HepG2 (cell line): ENCODE data around the gene MAP2K7. TPM values are rescaled to one million over a fixed set of nuclear protein-coding genes. Genes with fewer than 3 reads are reported as not detected.
A peak's percentile ranks its signal among the peaks of the same experiment; 100 is the strongest.

Experiments used
- ARHGAP35 ChIP-seq: sonication (generic); formaldehyde crosslinking; IDR thresholded peaks from 2 replicates; pipeline ENCODE4 v1.9.0; 2022; ENCODE audit warnings: mild to moderate bottlenecking, inconsistent platforms, moderate library complexity, missing genetic modification reagents, borderline replicate concordance
- BCL6 ChIP-seq: IDR thresholded peaks from 2 replicates; pipeline ENCODE4 v1.6.1; 2016; ENCODE audit warnings: missing genetic modification reagents, missing compliant biosample characterization
- CREB1 ChIP-seq, 2 experiments: fragments of 450-650 bp in 1 of 2; IDR thresholded peaks; 2 replicates each; pipeline ENCODE4 v1.6.1; 2016 to 2017; ENCODE audit warnings: control low read depth in 1 of 2, mild to moderate bottlenecking in 1 of 2, missing compliant biosample characterization in 1 of 2, missing genetic modification characterization in 1 of 2
- ETV6 ChIP-seq: sonication (generic); formaldehyde crosslinking; conservative IDR thresholded peaks from 2 replicates; pipeline ENCODE4 v1.4.0; 2020; ENCODE audit warnings: missing genetic modification reagents
- KAT8 ChIP-seq: IDR thresholded peaks from 2 replicates; pipeline ENCODE4 v1.6.1; 2016; ENCODE audit warnings: missing genetic modification reagents, missing compliant biosample characterization
- PHF8 ChIP-seq: sonication (generic); formaldehyde crosslinking; IDR thresholded peaks from 2 replicates; pipeline ENCODE4 v1.5.0; 2020; ENCODE audit warnings: missing genetic modification reagents
- RBFOX2 ChIP-seq: fragments of 200-400 bp; formaldehyde crosslinking; IDR thresholded peaks from 2 replicates; pipeline ENCODE4 v1.6.1; 2017; ENCODE audit warnings: low read depth, mild to moderate bottlenecking, low read length
- RFXAP ChIP-seq: sonication (generic); formaldehyde crosslinking; IDR thresholded peaks from 2 replicates; pipeline ENCODE4 v1.4.0; 2020; ENCODE audit warnings: missing genetic modification reagents, borderline replicate concordance
- TBX2 ChIP-seq: sonication (generic); formaldehyde crosslinking; IDR thresholded peaks from 2 replicates; pipeline ENCODE4 v1.5.0; 2020; ENCODE audit warnings: missing genetic modification reagents, mild to moderate bottlenecking, borderline replicate concordance
- U2AF1 ChIP-seq: fragments of 200-400 bp; formaldehyde crosslinking; optimal IDR thresholded peaks from 2 replicates; pipeline ENCODE3; 2017; ENCODE audit warnings: mild to moderate bottlenecking, low read depth, low read length
- ZNF34 ChIP-seq: sonication (generic); formaldehyde crosslinking; IDR thresholded peaks from 2 replicates; pipeline ENCODE4 v1.4.0; 2020; ENCODE audit warnings: mild to moderate bottlenecking, missing genetic modification reagents, borderline replicate concordance
- polyA plus RNA-seq, 8 experiments: library from polyadenylated mRNA; depleted of rRNA in 3 of 8; stranded (reverse) in 7 of 8; unstranded in 1 of 8; fragments of >200 nt; fragmentation: Illumina TruSeq in 4 of 8; extraction: Trizol in 4 of 8; gene quantifications; 2 replicates each; pipeline versions ENCODE4 v1.2.1 to v1.2.3, GENCODE V29; 2011 to 2016; ENCODE audit warnings: low read depth in 4 of 8, missing spikeins in 1 of 8, mixed read lengths in 1 of 8; ENCODE audit not compliant: insufficient read depth in 1 of 8
- total RNA-seq, 5 experiments: library from RNA; depleted of rRNA; stranded (reverse); fragments of >200 nt; fragmentation: Illumina TruSeq; extraction: Trizol; gene quantifications; 2 replicates each; pipeline ENCODE4 v1.2.3, GENCODE V29; 2016; ENCODE audit warnings: low read depth in 1 of 5
- TF ChIP-seq, protein P1 (sequence below): sonication (generic); formaldehyde crosslinking; IDR thresholded peaks from 2 replicates; pipeline ENCODE4 v1.4.0; 2020; ENCODE audit warnings: mild to moderate bottlenecking, low read depth, missing genetic modification reagents
- TF ChIP-seq, protein P2 (sequence below): sonication (generic); formaldehyde crosslinking; IDR thresholded peaks from 2 replicates; pipeline ENCODE4 v1.8.1; 2023; ENCODE audit warnings: mild to moderate bottlenecking, missing genetic modification reagents
- TF ChIP-seq, protein P3 (sequence below): sonication (generic); formaldehyde crosslinking; IDR thresholded peaks from 2 replicates; pipeline ENCODE4 v1.8.0; 2023; ENCODE audit warnings: mild to moderate bottlenecking, missing genetic modification reagents

The MAP2K7 gene
- total and polyA plus RNA-seq, 2 of the 13 experiments (the other 11 are each of a cell fraction or from before 2014, with no cell fraction given) = 9.0 to 10.8 TPM

DNA sequence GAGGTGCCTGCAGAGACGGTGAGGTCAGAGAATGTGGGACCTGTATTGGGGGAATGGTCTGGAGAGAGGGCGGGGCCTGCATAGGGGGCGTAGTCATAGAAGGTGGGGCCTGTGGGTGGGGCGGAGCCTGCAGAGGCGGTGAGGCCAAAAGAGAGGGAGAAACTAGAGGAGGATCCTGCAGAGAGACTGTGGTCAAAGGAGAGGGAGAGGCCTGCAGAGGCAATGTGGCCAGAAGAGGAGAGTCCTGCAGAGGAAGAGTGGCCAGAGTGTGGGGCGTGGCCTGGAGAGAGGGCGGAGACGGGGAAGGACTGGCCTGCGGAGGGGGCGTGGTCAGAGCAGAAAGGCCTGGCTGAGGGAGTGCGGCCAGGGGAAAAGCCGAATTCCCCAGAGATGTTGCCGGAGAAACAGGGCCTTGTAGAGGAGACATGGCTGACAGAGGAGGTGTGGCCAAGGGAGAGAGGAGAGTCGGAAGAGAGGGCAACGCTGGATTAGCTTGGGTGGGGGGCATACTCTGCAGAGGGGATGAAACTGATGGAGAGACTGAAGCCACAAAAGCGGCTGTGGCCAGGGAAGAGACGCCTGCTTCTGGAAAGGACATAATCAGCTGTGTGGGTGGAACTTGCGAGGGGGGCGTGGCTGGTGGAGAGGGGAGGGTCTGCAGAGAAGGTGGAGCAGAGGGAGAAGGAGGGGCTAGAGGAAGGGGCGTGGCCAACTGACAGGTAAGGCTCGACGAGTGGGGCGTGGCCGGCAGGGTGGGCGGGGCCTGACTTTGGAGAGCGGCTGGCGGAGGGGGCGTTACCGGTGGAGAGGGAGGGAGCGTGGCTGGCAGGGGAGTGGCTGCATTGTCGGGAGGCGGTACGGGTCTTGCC, 32.0 kb upstream of the MAP2K7 start (continued):
- TF ChIP-seq, protein P1, sequence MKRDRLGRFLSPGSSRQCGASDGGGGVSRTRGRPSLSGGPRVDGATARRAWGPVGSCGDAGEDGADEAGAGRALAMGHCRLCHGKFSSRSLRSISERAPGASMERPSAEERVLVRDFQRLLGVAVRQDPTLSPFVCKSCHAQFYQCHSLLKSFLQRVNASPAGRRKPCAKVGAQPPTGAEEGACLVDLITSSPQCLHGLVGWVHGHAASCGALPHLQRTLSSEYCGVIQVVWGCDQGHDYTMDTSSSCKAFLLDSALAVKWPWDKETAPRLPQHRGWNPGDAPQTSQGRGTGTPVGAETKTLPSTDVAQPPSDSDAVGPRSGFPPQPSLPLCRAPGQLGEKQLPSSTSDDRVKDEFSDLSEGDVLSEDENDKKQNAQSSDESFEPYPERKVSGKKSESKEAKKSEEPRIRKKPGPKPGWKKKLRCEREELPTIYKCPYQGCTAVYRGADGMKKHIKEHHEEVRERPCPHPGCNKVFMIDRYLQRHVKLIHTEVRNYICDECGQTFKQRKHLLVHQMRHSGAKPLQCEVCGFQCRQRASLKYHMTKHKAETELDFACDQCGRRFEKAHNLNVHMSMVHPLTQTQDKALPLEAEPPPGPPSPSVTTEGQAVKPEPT = 0 out of 2 replicates have a peak, but pooled peaks have one; percentile 57
- TF ChIP-seq, protein P2, sequence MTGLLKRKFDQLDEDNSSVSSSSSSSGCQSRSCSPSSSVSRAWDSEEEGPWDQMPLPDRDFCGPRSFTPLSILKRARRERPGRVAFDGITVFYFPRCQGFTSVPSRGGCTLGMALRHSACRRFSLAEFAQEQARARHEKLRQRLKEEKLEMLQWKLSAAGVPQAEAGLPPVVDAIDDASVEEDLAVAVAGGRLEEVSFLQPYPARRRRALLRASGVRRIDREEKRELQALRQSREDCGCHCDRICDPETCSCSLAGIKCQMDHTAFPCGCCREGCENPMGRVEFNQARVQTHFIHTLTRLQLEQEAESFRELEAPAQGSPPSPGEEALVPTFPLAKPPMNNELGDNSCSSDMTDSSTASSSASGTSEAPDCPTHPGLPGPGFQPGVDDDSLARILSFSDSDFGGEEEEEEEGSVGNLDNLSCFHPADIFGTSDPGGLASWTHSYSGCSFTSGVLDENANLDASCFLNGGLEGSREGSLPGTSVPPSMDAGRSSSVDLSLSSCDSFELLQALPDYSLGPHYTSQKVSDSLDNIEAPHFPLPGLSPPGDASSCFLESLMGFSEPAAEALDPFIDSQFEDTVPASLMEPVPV = 0 out of 2 replicates have a peak, but pooled peaks have one; percentile 59
- TF ChIP-seq BCL6 (CRISPR knock-in tag) = no peak
- 0 out of 2 replicates have a peak, but pooled peaks have one; percentile 32 for TF ChIP-seq RFXAP
- 0 out of 2 replicates have a peak, but pooled peaks have one; percentile 28 for TF ChIP-seq ZNF34 (CRISPR knock-in tag)
- peak; percentile 31; the same call in 1 of the 2 replicates for TF ChIP-seq PHF8 (CRISPR knock-in tag)
- TF ChIP-seq U2AF1 = no peak
- TF ChIP-seq TBX2 (CRISPR knock-in tag) = peak; percentile 64
- no peak for TF ChIP-seq KAT8 (CRISPR knock-in tag)
- TF ChIP-seq ARHGAP35 (CRISPR knock-in tag) = no peak
- no peak for TF ChIP-seq RBFOX2
- TF ChIP-seq, protein P3, sequence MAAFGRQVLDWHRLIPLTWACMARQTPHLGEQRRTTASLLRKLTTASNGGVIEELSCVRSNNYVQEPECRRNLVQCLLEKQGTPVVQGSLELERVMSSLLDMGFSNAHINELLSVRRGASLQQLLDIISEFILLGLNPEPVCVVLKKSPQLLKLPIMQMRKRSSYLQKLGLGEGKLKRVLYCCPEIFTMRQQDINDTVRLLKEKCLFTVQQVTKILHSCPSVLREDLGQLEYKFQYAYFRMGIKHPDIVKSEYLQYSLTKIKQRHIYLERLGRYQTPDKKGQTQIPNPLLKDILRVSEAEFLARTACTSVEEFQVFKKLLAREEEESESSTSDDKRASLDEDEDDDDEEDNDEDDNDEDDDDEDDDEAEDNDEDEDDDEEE = 0 out of 2 replicates have a peak, but pooled peaks have one; percentile 74
- no peak for TF ChIP-seq ETV6 (CRISPR knock-in tag)
- 0 out of 2 replicates have a peak, but pooled peaks have one; percentile 4 for TF ChIP-seq CREB1 (IDR thresholded peaks at IDR 0.05)
- TF ChIP-seq CREB1 (CRISPR knock-in tag; IDR thresholded peaks at IDR 0.05) = no peak
